Activated B cell treated with CpG ODN at 0.5 μM for 24 hours (primary cell): ENCODE measurements around the gene MIX23. TPM values are rescaled to one million over a fixed set of nuclear protein-coding genes. Genes with fewer than 3 reads are reported as not detected.

Experiments used
- ATAC-seq: fragments of 200-7000 bp; cut with Tn5 transposase; one replicate; pipeline ENCODE4 v1.10.0; 2021; ENCODE audit warnings: low read depth, mild to moderate bottlenecking, moderate library complexity
- CTCF ChIA-PET: fragments of 350-600 bp; sonication (Branson Sonifier 250); formaldehyde crosslinking; loops from one replicate; lab custom pipeline; 2021; ENCODE audit warnings: antibody characterized with exemption; lab: Charles Lee
- POLR2A ChIA-PET: fragments of 350-600 bp; sonication (Branson Sonifier 250); formaldehyde crosslinking; loops from one replicate; lab custom pipeline; 2021; ENCODE audit warnings: antibody characterized with exemption; lab: Charles Lee
- DNase-seq: peaks from one replicate; pipeline ENCODE4 v3.0.0; 2022
- H3K27ac Mint-ChIP-seq: one replicate; pipeline ENCODE4 v1.8.0; 2020; ENCODE audit warnings: mixed read lengths
- H3K27me3 Mint-ChIP-seq: one replicate; pipeline ENCODE4 v1.8.0; 2021; ENCODE audit warnings: mixed read lengths
- H3K36me3 Mint-ChIP-seq: one replicate; pipeline ENCODE4 v1.8.0; 2021; ENCODE audit warnings: low read depth, mixed read lengths
- H3K4me1 Mint-ChIP-seq: one replicate; pipeline ENCODE4 v1.8.0; 2021; ENCODE audit warnings: mixed read lengths
- H3K4me3 Mint-ChIP-seq: one replicate; pipeline ENCODE4 v1.8.0; 2020; ENCODE audit warnings: mild to moderate bottlenecking, mixed read lengths
- H3K9me3 Mint-ChIP-seq: one replicate; pipeline ENCODE4 v1.8.0; 2020; ENCODE audit warnings: mixed read lengths
- intact Hi-C: fragments of 100-400 bp; cut with micrococcal nuclease; formaldehyde crosslinking; loops from one replicate; pipeline ENCODE4 v1.15.1; 2024
- total RNA-seq: library from RNA; stranded (reverse); gene quantifications from 2 replicates; pipeline ENCODE4 v1.2.3, GENCODE V29; 2022
- TF ChIP-seq, protein P1 (sequence below): fragments of 200-600 bp; IDR thresholded peaks from one replicate; pipeline ENCODE4 v1.8.0; 2022; ENCODE audit warnings: antibody characterized with exemption, mild to moderate bottlenecking

MIX23 gene
- total RNA-seq, 1 donor from 2014 or later, result 49.1 TPM

DNA sequence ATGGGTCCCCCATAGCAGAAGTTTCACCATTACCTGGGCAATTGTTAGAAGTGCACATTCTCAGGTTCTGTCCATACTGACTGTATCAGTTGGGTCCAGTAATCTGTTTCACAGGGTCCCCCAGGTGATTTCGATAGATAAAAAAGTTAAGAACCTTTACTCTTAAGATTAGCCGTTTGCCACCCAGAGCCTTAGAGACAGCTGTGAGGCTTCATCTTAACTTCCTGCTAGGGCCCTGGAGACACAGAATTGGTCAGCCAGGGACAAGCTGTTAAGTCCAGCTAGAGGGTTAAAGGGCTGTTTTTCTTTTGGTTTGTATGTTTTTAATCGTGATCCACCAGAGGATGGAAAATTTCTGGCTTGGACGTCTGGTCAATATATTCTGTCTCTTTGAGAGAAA, 7.6 kb upstream of the MIX23 start:
- peaks cover 9% of the 10 kb centered on the region for H3K36me3 Mint-ChIP-seq
- intact Hi-C loops, result loop anchor here (5.0 kb wide), 2 partner anchors 172 to 867 kb away; partner anchors contain the start of genes DTX3L and PARP9
- TF ChIP-seq, protein P1, sequence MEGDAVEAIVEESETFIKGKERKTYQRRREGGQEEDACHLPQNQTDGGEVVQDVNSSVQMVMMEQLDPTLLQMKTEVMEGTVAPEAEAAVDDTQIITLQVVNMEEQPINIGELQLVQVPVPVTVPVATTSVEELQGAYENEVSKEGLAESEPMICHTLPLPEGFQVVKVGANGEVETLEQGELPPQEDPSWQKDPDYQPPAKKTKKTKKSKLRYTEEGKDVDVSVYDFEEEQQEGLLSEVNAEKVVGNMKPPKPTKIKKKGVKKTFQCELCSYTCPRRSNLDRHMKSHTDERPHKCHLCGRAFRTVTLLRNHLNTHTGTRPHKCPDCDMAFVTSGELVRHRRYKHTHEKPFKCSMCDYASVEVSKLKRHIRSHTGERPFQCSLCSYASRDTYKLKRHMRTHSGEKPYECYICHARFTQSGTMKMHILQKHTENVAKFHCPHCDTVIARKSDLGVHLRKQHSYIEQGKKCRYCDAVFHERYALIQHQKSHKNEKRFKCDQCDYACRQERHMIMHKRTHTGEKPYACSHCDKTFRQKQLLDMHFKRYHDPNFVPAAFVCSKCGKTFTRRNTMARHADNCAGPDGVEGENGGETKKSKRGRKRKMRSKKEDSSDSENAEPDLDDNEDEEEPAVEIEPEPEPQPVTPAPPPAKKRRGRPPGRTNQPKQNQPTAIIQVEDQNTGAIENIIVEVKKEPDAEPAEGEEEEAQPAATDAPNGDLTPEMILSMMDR, result no peak
- no peak for ATAC-seq
- ChIA-PET POLR2A (interaction anchor here (0.6 kb wide), 1 partner anchor 637 kb away, joined by 5 read pairs; the partner anchor contains the start of gene SEMA5B), CTCF (interaction anchor here (1.3 kb wide), 1 partner anchor 14 kb away, joined by 4 read pairs; no protein-coding TSS in a partner anchor)
- H3K27me3 Mint-ChIP-seq, result no peaks in the 10 kb centered on the region
- no peak overlapping the region for H3K4me3 Mint-ChIP-seq
- DNase-seq, result no peak
- H3K27ac Mint-ChIP-seq, result no peak overlapping the region
- H3K4me1 Mint-ChIP-seq, result peaks cover 16% of the 10 kb centered on the region
- no peaks in the 10 kb centered on the region for H3K9me3 Mint-ChIP-seq

DNA sequence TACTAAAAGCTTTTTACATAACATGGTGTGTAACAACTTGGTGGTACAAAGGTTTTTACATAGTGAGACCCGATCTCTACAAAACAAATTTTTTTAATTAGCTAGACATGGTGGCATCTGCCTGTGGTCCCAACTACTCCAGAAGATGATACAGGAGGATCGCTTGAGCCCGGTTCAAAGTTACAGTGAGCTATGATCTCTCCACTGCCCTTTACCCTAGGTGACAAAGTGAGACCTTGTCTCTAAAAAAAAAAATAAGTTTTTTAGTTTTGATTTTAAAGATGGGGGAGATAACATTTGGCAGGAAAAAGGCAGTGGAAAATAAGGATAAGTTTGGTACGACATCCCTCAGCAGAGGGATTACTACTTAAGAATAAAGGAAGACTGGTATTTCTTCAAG, 6.9 kb upstream of the MIX23 start:
- TF ChIP-seq, protein P1, result no peak
- Mint-ChIP-seq H3K9me3 (no peaks in the 10 kb centered on the region), H3K4me1 (peaks cover 16% of the 10 kb centered on the region), H3K27ac (no peak overlapping the region), H3K36me3 (peaks cover 9% of the 10 kb centered on the region), H3K4me3 (no peak overlapping the region), H3K27me3 (no peaks in the 10 kb centered on the region)
- ATAC-seq (no peak), DNase-seq (no peak)
- POLR2A ChIA-PET, result no interaction called here
- CTCF ChIA-PET, result interaction anchor here (0.7 to 1.3 kb wide), 2 partner anchors 13 to 1329 kb away, joined by 3 to 4 read pairs; no protein-coding TSS in a partner anchor
- intact Hi-C loops, result loop anchor here (5.0 kb wide), 2 partner anchors 172 to 867 kb away; partner anchors contain the start of genes DTX3L and PARP9

DNA sequence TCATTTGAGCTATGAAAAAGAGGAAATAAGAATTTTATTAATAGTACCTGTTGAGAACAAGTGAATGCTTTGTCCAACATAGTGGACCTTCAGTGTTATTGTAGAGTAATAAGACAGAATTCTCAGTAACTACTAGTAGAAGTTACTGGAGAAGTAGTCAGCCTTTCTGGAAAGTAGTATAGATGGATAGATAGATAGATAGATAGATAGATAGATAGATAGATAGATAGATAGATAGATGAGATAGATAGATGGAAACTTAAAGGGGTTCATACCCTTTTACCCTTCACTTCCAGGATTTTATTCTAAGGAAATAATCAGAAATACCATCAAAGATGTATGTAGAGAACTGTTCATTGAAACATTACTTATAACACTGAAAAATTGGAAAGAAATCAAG, 6.2 kb upstream of the MIX23 start:
- Mint-ChIP-seq H3K9me3 (no peaks in the 10 kb centered on the region), H3K27me3 (no peaks in the 10 kb centered on the region), H3K36me3 (peaks cover 9% of the 10 kb centered on the region), H3K4me3 (no peak overlapping the region), H3K4me1 (peaks cover 23% of the 10 kb centered on the region), H3K27ac (no peak overlapping the region)
- ATAC-seq, result no peak
- CTCF ChIA-PET, result interaction anchor here (0.7 to 1.3 kb wide), 2 partner anchors 12 to 1330 kb away, joined by 3 to 4 read pairs; no protein-coding TSS in a partner anchor
- TF ChIP-seq, protein P1, result no peak
- POLR2A ChIA-PET, result interaction anchor here (1.0 kb wide), 1 partner anchor 16 kb away, joined by 3 read pairs; no protein-coding TSS in a partner anchor
- intact Hi-C loops, result no loop called here
- DNase-seq, result no peak

DNA sequence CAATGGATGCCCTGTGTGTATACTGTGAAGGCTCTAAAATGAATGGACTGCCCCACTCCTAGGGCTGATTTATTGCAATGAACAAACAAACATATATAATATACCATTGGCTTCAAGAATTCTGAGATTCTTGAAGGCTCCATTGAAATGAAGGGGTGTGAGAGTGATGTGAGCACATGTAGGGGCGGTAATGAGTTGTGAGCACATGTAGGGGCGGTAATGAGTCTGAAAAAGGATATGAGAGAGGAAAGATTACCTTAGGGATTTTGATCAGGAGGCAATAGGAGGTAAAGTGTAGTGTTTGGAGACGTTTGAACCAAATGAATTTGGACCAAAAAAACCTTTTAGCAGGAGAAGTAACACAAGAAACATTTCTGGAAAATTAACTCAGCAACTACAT, 4.7 kb upstream of the MIX23 start:
- intact Hi-C loops, result no loop called here
- POLR2A ChIA-PET, result no interaction called here
- H3K9me3 Mint-ChIP-seq, result no peaks in the 10 kb centered on the region
- ATAC-seq, result no peak
- H3K27ac Mint-ChIP-seq, result no peak overlapping the region
- no peak overlapping the region for H3K4me3 Mint-ChIP-seq
- DNase-seq, result no peak
- H3K27me3 Mint-ChIP-seq, result no peaks in the 10 kb centered on the region
- CTCF ChIA-PET, result no interaction called here
- peaks cover 28% of the 10 kb centered on the region for H3K4me1 Mint-ChIP-seq
- peaks cover 13% of the 10 kb centered on the region for H3K36me3 Mint-ChIP-seq
- TF ChIP-seq, protein P1, result no peak
